ENCODE data around the gene CRYZL1.
"Not testable (repeated sequence)": the region's sequence is repeated elsewhere in the genome, so short reads cannot be mapped to it uniquely, and the experiment has no call there.

CRYZL1 gene

GRCh38 chr21:33641352-33642026 is at the start of gene CRYZL1:
TSS of gene CRYZL1 (minus strand) at chr21:33641741. CDS start at chr21:33631551, 10,190 bp downstream.
- peak; percentile 98 for DNase-seq

DNA sequence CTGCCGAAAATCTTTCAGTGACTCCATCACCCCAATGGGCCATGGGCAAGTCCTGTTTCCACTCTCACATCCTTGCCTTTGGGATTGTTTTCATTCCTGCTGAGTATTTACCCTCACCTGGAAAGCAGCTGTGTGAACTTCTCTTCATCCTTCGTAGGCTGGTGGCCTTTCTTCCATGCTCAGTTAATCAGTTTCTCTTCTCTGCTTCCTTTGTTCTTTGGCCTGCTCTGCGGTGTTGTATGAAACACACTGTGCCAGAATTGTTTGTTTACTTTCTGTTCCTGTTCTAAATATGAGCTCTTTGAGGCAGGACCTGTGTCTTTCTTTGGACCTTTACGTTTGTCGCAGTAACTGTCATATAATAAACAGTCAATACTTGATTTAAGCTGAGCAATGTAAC is 49.3 kb upstream of the CRYZL1 start:
- DNase-seq = no peak

DNA sequence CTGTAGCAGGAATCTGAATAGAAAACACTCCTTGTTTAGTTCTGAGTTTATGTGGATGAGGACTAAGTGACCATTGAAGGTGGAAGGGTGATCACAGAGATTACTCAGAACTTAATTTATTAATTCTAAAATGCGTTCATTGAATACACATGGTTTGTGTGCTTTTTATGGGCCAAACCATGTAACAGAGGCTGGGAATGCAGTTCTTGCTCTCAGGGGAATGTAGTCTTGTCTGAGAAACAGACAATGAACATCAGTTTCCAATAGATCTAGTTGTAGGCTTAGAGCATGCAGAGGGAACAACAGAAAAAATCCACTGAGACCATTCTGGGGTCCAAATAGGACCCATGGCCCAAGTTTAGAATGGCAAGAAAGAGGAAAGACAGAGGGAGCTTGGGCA is 46.8 kb upstream of the CRYZL1 start:
- DNase-seq = no peak

DNA sequence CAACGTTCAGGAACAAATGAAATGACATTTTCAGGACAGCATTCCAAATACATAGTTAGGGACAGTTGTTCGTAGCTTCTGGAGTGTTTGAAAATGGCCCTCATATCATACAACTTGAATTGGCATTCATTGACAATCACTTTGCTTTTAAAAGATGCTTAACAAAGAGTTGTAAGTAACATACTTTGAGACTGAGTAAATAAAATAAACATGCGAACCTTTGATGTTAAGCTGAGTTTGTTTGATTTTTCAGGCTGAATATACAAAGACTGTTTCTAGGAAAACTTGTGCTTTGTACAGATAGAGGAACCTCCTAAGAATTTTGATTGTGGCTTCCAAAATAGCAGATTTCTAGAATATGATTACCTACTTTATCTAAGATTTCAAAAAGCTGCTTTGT is 46.1 kb upstream of the CRYZL1 start:
- no peak for DNase-seq

DNA sequence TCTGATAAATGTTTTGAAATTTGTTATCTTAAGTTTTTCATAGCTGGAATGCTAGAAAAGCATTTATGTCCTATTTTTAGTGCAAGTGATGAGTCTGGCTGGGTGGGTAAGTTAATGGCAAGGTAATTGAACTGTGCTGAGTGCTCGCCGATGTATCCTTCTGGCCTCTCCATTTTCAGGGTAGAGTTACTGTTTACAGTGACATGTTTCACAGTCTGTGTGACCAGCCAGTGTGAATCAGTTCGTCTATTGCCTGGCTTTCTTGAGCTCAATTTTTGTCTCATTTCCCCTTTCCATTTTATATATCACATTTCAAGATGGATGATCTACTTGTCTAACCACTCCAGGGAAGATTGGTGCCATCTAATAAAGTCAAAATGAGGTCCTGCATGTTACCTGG is 44.8 kb upstream of the CRYZL1 start:
- DNase-seq = peak; percentile 26

DNA sequence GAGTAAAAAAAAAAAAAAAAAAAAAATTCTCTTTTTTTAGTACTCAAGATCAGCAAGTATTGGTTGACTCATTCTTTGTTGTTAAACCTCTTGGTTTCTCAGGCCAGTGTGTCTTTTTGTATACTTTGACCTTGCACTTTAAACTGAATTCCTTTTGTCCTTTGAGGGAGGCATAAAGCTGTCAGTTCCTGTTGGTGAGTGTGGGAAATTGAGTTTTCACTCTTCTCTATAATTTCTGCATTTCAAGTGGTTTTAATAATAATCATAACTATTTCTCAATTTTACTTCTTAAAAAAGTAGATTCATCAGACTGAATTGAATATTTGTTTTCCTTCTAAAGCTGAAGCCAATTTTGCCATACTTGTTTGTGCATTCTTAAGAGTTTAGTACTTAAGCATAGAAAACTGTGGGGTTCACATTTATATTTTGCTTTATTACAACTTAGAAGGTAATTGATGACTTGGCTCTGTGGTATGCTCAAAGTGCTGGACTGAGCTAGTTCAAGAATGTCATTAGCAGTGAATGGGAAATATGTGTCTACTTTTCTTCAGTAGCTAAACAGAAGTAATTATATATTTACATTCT is 44.2 kb upstream of the CRYZL1 start:
- no peak for DNase-seq

GRCh38 chr21:33684923-33685560 is 43.5 kb upstream of the CRYZL1 start:
- no peak for DNase-seq

GRCh38 chr21:33684068-33684467 is 42.5 kb upstream of the CRYZL1 start:
- no peak for DNase-seq

DNA sequence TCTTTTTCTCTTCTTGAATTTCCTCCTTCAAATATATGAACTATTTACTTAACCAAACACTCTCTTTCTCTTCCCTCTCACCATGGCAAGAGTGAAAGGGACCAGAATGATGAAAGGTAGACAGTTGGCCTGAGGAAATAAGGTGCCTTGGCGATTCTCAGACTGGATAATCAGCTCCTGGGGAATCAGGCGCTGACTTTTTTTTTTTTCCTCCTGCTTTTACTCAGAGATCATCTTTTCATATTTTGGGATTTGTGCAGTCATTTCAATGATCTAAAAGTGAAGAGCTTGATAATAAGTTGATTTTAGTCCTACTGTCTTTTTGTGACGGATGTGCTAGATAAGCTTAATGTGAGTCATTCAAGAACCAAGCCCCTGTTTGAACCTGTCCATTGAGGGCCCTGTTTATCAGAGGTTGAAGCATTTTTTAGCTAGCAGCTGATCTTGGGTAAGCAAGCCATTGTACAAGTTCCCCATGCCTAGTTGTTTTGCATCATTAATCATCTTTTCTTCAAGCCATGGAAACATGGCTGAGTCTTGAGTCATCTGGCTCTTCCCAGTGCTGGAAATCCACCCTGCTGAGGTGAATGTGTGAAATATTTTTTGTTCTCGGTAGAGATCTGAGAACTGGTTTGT is 41.6 kb upstream of the CRYZL1 start:
- no peak for DNase-seq

- DNase-seq = no peak
These were observed 39.3 kb upstream of the CRYZL1 start for GRCh38 chr21:33680870-33681269.

GRCh38 chr21:33677450-33677849 is 35.9 kb upstream of the CRYZL1 start:
- DNase-seq = no peak

DNA sequence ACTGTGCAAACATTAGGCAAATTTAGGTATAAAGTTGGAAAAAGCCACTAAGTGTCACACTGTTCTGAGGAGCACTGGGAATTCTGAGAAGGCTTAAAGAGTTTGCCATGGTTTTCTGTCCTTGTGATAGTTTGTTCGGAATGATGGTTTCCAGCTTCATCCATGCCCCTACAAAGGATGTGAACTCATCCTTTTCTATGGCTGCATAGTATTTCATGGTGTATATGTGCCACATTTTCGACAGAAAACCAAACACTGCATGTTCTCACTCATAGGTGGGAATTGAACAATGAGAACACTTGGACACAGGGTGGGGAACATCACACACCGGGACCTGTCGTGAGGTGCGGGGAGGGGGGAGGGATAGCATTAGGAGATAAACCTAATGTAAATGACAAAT is 35.1 kb upstream of the CRYZL1 start:
- not testable (repeated sequence) for DNase-seq

- DNase-seq = no peak
These were observed 32.7 kb upstream of the CRYZL1 start for GRCh38 chr21:33674226-33674625.

DNA sequence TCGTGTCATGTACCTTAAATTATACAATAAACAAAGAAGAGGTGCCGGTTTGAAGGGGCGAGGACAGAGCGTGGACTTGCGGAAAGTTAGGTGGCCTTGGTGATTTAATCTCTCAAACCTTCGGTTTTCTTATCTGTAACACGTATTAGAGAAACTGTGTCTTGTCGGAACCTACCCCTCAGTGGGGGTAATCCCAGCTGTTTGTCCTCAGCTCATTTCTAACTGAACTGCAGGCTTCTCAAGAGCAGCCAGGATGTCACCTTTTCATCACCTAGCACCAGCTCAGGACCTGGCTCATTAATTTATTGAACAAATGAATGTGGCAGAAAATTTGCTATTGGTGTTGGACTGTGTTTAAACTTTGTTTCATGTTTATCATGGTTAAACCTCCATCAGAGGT is 31.9 kb upstream of the CRYZL1 start:
- no peak for DNase-seq

DNA sequence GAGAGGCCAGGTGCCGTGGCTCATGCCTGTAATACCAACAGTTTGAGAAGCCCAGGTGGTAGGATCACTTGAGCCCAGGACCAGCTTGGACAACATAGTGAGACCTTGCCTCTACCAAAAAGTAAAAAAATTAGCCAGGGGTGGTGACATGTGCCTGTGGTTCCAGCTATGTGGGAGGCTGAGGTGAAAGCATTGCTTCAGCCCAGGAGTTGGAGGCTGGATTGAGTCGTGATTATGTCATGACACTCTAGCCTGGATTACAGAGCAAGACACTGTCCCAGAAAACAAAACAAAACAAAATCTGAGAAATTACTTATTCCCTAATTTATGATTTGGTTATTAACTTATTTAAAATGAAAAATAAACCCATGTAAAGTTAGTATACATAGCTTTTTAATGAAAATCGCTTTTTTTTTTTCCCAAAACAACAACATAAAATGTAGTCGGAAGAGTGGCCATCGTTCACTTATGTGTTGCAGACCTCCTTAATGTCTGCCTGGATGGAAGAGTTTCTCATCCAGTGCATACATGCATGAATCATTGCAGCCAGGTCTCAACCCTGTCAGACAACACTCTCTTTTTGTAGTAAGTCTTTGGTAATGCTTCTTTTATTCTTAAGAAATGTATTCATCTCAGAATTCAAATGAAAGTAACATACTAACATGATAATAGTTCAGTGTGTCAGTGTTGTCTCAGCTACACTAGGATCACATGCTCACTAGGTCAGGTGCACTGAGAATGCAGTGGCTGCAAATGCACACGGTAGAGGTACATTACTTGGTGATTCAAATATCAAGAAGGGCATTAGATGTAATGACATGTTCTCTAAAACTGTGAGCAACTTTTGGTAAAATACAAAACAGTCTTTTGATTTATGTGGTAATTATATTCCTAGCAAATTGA is 28.8 kb upstream of the CRYZL1 start:
- DNase-seq = no peak

GRCh38 chr21:33668620-33669019 is 27.1 kb upstream of the CRYZL1 start:
- no peak for DNase-seq

- no peak for DNase-seq
These were observed 26.6 kb upstream of the CRYZL1 start for GRCh38 chr21:33668180-33668579.

GRCh38 chr21:33667636-33668035 is 26.1 kb upstream of the CRYZL1 start:
- DNase-seq = no peak

- no peak for DNase-seq
These were observed 24.6 kb upstream of the CRYZL1 start for GRCh38 chr21:33666153-33666552.

GRCh38 chr21:33664135-33664534 is 22.6 kb upstream of the CRYZL1 start:
- DNase-seq = no peak

DNA sequence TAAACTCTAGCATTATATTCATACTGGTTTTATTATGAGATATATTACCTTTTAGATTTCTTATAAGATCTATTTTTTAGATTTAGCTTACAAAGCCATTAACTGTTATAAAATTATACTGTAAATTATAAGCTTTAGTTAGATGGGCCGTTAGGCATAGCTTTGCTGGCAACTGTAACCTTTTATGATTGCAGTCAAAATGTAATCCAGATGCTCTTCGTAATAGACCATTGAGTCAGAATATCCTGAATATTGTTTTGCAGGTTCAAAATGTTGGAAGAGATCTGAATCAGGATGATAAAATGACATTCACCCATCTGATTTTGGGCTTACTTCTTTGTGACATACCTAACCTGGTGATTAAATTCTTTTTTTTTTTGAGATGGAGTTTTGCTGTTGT is 21.7 kb upstream of the CRYZL1 start:
- DNase-seq = no peak

- no peak for DNase-seq
These were observed 20.5 kb upstream of the CRYZL1 start for GRCh38 chr21:33662046-33662445.

DNA sequence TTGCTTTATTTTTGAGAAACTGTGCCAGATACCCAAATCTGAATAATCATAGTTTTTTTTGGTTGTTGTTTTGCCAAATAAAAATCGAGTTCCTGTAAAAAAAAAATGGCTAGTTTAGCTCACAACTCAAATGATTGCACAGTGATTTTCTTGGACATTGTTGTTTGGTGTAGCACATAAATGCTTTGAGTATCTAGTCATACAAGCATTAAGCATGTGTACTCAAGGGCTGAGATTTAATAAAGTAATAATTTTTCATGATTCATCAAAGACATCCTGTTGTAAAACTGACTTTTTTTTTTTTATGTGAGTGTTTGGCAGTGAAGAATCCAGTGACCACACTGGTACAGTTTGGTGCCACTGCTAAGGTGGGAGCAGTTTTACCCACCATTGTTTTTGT is 19.6 kb upstream of the CRYZL1 start:
- no peak for DNase-seq

Measured in NCI-H2029 treated with DMSO at 0.1 percent for 48 hours (cell line).